HepG2 (cell line): Measurements from ENCODE around the gene MYL6. TPM values are rescaled to one million over a fixed set of nuclear protein-coding genes. Genes with fewer than 3 reads are reported as not detected.
A peak's percentile ranks its signal among the peaks of the same experiment; 100 is the strongest.

Experiments
- CCDC6 ChIP-seq: sonication (generic); formaldehyde crosslinking; IDR thresholded peaks from 2 replicates; pipeline ENCODE4 v1.8.1; 2022; ENCODE audit warnings: mild to moderate bottlenecking, missing genetic modification reagents, moderate library complexity
- KDM2A ChIP-seq: sonication (generic); formaldehyde crosslinking; IDR thresholded peaks from 2 replicates; pipeline ENCODE4 v1.4.0; 2020; ENCODE audit warnings: low read depth, missing genetic modification reagents, borderline replicate concordance
- NFE2 ChIP-seq: sonication (generic); formaldehyde crosslinking; IDR thresholded peaks from 2 replicates; pipeline ENCODE4 v1.4.0; 2020; ENCODE audit warnings: missing genetic modification reagents
- PRPF4 ChIP-seq: fragments of 200-400 bp; formaldehyde crosslinking; IDR thresholded peaks from 2 replicates; pipeline ENCODE4 v1.6.1; 2016; ENCODE audit warnings: low read length, low read depth; ENCODE audit not compliant: poor library complexity, severe bottlenecking
- RNF2 ChIP-seq: fragments of 450-650 bp; conservative IDR thresholded peaks from 2 replicates; pipeline ENCODE4 v1.6.1; 2016; ENCODE audit warnings: low read depth
- TRIM24 ChIP-seq: sonication (generic); formaldehyde crosslinking; IDR thresholded peaks from 2 replicates; pipeline ENCODE4 v1.8.0; 2022; ENCODE audit warnings: mild to moderate bottlenecking, missing genetic modification reagents
- ZFP62 ChIP-seq: sonication (generic); formaldehyde crosslinking; IDR thresholded peaks from 2 replicates; pipeline ENCODE4 v1.4.0; 2020; ENCODE audit warnings: missing genetic modification reagents
- ZKSCAN1 ChIP-seq: fragments of 150-350 bp; IDR thresholded peaks from 2 replicates; pipeline ENCODE4 v1.6.1; 2014; ENCODE audit warnings: low read length
- ZNF121 ChIP-seq: sonication (generic); formaldehyde crosslinking; IDR thresholded peaks from 2 replicates; pipeline ENCODE4 v1.5.0; 2020; ENCODE audit warnings: mild to moderate bottlenecking, missing genetic modification reagents
- ZNF207 ChIP-seq: fragments of 450-650 bp; IDR thresholded peaks from 2 replicates; pipeline ENCODE4 v1.6.1; 2016; ENCODE audit warnings: antibody characterized with exemption, borderline replicate concordance
- ZNF251 ChIP-seq: sonication (generic); formaldehyde crosslinking; IDR thresholded peaks from 2 replicates; pipeline ENCODE4 v1.9.0; 2021; ENCODE audit warnings: mild to moderate bottlenecking, missing genetic modification reagents
- ZNF326 ChIP-seq: sonication (generic); formaldehyde crosslinking; IDR thresholded peaks from 2 replicates; pipeline ENCODE4 v1.4.0; 2020; ENCODE audit warnings: missing genetic modification reagents, borderline replicate concordance
- ZNF549 ChIP-seq: sonication (generic); formaldehyde crosslinking; IDR thresholded peaks from 2 replicates; pipeline ENCODE4 v1.5.0; 2020; ENCODE audit warnings: missing genetic modification reagents
- ZNF670 ChIP-seq: sonication (generic); formaldehyde crosslinking; IDR thresholded peaks from 2 replicates; pipeline ENCODE4 v1.8.0; 2022; ENCODE audit warnings: mild to moderate bottlenecking, missing genetic modification reagents, borderline replicate concordance
- polyA plus RNA-seq, 8 experiments: library from polyadenylated mRNA; depleted of rRNA in 3 of 8; stranded (reverse) in 7 of 8; unstranded in 1 of 8; fragments of >200 nt; fragmentation: Illumina TruSeq in 4 of 8; extraction: Trizol in 4 of 8; gene quantifications; 2 replicates each; pipeline versions ENCODE4 v1.2.1 to v1.2.3, GENCODE V29; 2011 to 2016; ENCODE audit warnings: low read depth in 4 of 8, missing spikeins in 1 of 8, mixed read lengths in 1 of 8; ENCODE audit not compliant: insufficient read depth in 1 of 8
- total RNA-seq, 5 experiments: library from RNA; depleted of rRNA; stranded (reverse); fragments of >200 nt; fragmentation: Illumina TruSeq; extraction: Trizol; gene quantifications; 2 replicates each; pipeline ENCODE4 v1.2.3, GENCODE V29; 2016; ENCODE audit warnings: low read depth in 1 of 5
- TF ChIP-seq, protein P1 (sequence below): sonication (generic); formaldehyde crosslinking; IDR thresholded peaks from 2 replicates; pipeline ENCODE4 v1.4.0; 2020; ENCODE audit warnings: mild to moderate bottlenecking, missing genetic modification reagents, borderline replicate concordance
- TF ChIP-seq, protein P2 (sequence below): sonication (generic); formaldehyde crosslinking; conservative IDR thresholded peaks from 2 replicates; pipeline ENCODE4 v1.5.0; 2020; ENCODE audit warnings: missing genetic modification reagents
- TF ChIP-seq, protein P3 (sequence below): sonication (generic); formaldehyde crosslinking; IDR thresholded peaks from 2 replicates; pipeline ENCODE4 v1.4.0; 2020; ENCODE audit warnings: missing genetic modification reagents
- TF ChIP-seq, protein P4 (sequence below): sonication (generic); formaldehyde crosslinking; IDR thresholded peaks from 2 replicates; pipeline ENCODE4 v1.5.0; 2020; ENCODE audit warnings: mild to moderate bottlenecking, missing genetic modification reagents
- TF ChIP-seq, protein P5 (sequence below): sonication (generic); formaldehyde crosslinking; IDR thresholded peaks from 2 replicates; pipeline ENCODE4 v1.8.1; 2022; ENCODE audit warnings: mild to moderate bottlenecking, missing genetic modification reagents
- TF ChIP-seq, protein P6 (sequence below), 2 experiments: sonication (generic) in 1 of 2; formaldehyde crosslinking in 1 of 2; IDR thresholded peaks; 2 replicates each; pipeline versions ENCODE4 v1.4.0 to v1.6.1; 2018 to 2020; ENCODE audit warnings: missing genetic modification reagents in 2 of 2, borderline replicate concordance in 1 of 2, low read depth in 1 of 2, mild to moderate bottlenecking in 1 of 2, missing biosample characterization in 1 of 2

MYL6 gene
- total and polyA plus RNA-seq, 2 of the 13 experiments (the other 11 are each of a cell fraction or from before 2014, with no cell fraction given), result 1,127 to 1,192 TPM

DNA sequence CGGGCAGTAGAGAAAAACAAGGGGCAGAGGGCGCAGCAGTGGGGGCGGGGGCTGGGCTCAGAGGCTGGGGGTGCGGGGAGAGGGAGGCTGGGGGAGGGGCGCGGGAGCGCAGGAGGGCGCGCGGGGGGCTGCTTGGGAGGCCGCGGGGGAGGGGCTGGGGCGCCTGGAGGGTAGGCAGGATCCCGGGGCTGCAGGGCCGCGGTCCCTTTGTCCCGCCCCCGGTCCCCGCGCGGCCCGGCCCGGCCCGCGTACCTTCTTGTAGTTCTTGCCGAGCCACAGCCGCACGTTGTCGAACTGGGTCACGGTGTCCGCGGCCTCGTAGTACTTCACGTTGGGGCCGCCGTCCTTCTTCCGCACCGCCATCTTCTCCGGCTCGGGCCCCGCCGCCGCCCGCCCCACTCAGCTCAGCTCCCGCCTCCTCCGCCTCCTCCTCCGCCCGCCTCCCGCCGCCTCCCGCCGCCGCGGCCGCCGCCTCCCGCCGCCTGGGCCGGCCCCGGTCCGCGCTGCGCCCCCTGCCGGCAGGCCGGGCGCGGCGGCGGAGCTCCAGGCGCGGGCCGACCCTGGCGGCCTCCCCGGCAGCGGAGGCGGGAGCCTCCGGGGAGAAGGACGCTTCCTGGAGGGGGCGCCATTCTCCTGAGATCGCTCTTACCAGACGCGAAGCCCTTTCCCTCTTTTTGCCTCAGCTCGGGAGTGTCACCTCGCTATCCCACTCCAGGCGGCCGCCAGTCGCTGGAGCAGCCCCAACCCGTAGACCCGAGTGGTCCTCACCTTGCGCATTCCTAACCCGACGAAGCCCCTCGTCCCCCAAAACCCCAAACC, 31.1 kb downstream of the MYL6 start, which contains the start of gene SMARCC2 (continued):
- TF ChIP-seq, protein P1, sequence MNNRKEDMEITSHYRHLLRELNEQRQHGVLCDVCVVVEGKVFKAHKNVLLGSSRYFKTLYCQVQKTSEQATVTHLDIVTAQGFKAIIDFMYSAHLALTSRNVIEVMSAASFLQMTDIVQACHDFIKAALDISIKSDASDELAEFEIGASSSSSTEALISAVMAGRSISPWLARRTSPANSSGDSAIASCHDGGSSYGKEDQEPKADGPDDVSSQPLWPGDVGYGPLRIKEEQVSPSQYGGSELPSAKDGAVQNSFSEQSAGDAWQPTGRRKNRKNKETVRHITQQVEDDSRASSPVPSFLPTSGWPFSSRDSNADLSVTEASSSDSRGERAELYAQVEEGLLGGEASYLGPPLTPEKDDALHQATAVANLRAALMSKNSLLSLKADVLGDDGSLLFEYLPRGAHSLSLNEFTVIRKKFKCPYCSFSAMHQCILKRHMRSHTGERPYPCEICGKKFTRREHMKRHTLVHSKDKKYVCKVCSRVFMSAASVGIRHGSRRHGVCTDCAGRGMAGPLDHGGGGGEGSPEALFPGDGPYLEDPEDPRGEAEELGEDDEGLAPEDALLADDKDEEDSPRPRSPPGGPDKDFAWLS (CRISPR knock-in tag), result no peak
- TF ChIP-seq ZNF207 (no peak), ZNF549 (CRISPR knock-in tag) (no peak), TRIM24 (CRISPR knock-in tag) (no peak), RNF2 (no peak), PRPF4 (no peak), ZFP62 (no peak), ZNF670 (no peak), CCDC6 (CRISPR knock-in tag) (no peak; the same call in 1 of the 2 replicates), NFE2 (no peak), ZNF251 (CRISPR knock-in tag) (no peak), KDM2A (no peak), ZNF121 (CRISPR knock-in tag) (no peak), ZKSCAN1 (peak; percentile 45; the same call in 1 of the 2 replicates), ZNF326 (CRISPR knock-in tag) (no peak)
- TF ChIP-seq, protein P2, sequence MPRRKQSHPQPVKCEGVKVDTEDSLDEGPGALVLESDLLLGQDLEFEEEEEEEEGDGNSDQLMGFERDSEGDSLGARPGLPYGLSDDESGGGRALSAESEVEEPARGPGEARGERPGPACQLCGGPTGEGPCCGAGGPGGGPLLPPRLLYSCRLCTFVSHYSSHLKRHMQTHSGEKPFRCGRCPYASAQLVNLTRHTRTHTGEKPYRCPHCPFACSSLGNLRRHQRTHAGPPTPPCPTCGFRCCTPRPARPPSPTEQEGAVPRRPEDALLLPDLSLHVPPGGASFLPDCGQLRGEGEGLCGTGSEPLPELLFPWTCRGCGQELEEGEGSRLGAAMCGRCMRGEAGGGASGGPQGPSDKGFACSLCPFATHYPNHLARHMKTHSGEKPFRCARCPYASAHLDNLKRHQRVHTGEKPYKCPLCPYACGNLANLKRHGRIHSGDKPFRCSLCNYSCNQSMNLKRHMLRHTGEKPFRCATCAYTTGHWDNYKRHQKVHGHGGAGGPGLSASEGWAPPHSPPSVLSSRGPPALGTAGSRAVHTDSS (CRISPR knock-in tag), result no peak
- TF ChIP-seq, protein P3, sequence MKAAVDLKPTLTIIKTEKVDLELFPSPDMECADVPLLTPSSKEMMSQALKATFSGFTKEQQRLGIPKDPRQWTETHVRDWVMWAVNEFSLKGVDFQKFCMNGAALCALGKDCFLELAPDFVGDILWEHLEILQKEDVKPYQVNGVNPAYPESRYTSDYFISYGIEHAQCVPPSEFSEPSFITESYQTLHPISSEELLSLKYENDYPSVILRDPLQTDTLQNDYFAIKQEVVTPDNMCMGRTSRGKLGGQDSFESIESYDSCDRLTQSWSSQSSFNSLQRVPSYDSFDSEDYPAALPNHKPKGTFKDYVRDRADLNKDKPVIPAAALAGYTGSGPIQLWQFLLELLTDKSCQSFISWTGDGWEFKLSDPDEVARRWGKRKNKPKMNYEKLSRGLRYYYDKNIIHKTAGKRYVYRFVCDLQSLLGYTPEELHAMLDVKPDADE (CRISPR knock-in tag), result no peak
- TF ChIP-seq, protein P4, sequence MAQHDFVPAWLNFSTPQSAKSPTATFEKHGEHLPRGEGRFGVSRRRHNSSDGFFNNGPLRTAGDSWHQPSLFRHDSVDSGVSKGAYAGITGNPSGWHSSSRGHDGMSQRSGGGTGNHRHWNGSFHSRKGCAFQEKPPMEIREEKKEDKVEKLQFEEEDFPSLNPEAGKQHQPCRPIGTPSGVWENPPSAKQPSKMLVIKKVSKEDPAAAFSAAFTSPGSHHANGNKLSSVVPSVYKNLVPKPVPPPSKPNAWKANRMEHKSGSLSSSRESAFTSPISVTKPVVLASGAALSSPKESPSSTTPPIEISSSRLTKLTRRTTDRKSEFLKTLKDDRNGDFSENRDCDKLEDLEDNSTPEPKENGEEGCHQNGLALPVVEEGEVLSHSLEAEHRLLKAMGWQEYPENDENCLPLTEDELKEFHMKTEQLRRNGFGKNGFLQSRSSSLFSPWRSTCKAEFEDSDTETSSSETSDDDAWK (CRISPR knock-in tag), result no peak
- TF ChIP-seq, protein P5, sequence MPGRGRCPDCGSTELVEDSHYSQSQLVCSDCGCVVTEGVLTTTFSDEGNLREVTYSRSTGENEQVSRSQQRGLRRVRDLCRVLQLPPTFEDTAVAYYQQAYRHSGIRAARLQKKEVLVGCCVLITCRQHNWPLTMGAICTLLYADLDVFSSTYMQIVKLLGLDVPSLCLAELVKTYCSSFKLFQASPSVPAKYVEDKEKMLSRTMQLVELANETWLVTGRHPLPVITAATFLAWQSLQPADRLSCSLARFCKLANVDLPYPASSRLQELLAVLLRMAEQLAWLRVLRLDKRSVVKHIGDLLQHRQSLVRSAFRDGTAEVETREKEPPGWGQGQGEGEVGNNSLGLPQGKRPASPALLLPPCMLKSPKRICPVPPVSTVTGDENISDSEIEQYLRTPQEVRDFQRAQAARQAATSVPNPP, result no peak
- TF ChIP-seq, protein P6, sequence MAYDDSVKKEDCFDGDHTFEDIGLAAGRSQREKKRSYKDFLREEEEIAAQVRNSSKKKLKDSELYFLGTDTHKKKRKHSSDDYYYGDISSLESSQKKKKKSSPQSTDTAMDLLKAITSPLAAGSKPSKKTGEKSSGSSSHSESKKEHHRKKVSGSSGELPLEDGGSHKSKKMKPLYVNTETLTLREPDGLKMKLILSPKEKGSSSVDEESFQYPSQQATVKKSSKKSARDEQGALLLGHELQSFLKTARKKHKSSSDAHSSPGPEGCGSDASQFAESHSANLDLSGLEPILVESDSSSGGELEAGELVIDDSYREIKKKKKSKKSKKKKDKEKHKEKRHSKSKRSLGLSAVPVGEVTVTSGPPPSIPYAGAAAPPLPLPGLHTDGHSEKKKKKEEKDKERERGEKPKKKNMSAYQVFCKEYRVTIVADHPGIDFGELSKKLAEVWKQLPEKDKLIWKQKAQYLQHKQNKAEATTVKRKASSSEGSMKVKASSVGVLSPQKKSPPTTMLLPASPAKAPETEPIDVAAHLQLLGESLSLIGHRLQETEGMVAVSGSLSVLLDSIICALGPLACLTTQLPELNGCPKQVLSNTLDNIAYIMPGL (CRISPR knock-in tag; IDR thresholded peaks at IDR 0.05; ENCODE audit: borderline replicate concordance in 1 of 2, low read depth in 1 of 2), result peak in 1 of 2 experiments; percentile 88; a peak in 1 of 4 replicates
